ENCODE results near the gene IGF2. TPM values are rescaled to one million over a fixed set of nuclear protein-coding genes. Genes with fewer than 3 reads are reported as not detected.
"Not testable (repeated sequence)": the region's sequence is repeated elsewhere in the genome, so short reads cannot be mapped to it uniquely, and the experiment has no call there.

IGF2 gene
- polyA plus RNA-seq, 1 experiment: 20.3 TPM

- POLR2A ChIA-PET: no interaction called here
- CTCF ChIA-PET: interaction anchor here (0.8 kb wide), 1 partner anchor 9 kb away, joined by 3 read pairs; no protein-coding TSS in a partner anchor
- peaks cover 10% of the 10 kb centered on the region for H3K36me3 ChIP-seq (ENCODE audit: control insufficient read depth, insufficient read depth, low read length)
- no peak overlapping the region for H3K4me3 ChIP-seq (ENCODE audit: low read depth, low read length)
- TF ChIP-seq, protein P1, sequence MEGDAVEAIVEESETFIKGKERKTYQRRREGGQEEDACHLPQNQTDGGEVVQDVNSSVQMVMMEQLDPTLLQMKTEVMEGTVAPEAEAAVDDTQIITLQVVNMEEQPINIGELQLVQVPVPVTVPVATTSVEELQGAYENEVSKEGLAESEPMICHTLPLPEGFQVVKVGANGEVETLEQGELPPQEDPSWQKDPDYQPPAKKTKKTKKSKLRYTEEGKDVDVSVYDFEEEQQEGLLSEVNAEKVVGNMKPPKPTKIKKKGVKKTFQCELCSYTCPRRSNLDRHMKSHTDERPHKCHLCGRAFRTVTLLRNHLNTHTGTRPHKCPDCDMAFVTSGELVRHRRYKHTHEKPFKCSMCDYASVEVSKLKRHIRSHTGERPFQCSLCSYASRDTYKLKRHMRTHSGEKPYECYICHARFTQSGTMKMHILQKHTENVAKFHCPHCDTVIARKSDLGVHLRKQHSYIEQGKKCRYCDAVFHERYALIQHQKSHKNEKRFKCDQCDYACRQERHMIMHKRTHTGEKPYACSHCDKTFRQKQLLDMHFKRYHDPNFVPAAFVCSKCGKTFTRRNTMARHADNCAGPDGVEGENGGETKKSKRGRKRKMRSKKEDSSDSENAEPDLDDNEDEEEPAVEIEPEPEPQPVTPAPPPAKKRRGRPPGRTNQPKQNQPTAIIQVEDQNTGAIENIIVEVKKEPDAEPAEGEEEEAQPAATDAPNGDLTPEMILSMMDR (IDR thresholded peaks at IDR 0.05; ENCODE audit: insufficient read depth, low read depth, low read length): no peak
- no peaks in the 10 kb centered on the region; the same call in 1 of the 2 replicates for H3K27me3 ChIP-seq (ENCODE audit: control insufficient read depth, insufficient read depth, low read length)
- no peak for DNase-seq (ENCODE audit: low read depth)
Measured at GRCh38 chr11:2128511-2129307, 10.5 kb downstream of the IGF2 start.

- TF ChIP-seq, protein P1 (IDR thresholded peaks at IDR 0.05; ENCODE audit: insufficient read depth, low read depth, low read length): no peak
- H3K27me3 ChIP-seq (ENCODE audit: control insufficient read depth, insufficient read depth, low read length): no peaks in the 10 kb centered on the region
- no peak for DNase-seq (ENCODE audit: low read depth)
- H3K36me3 ChIP-seq (ENCODE audit: control insufficient read depth, insufficient read depth, low read length): peaks cover 8% of the 10 kb centered on the region
- no peak overlapping the region for H3K4me3 ChIP-seq (ENCODE audit: low read depth, low read length)
- ChIA-PET POLR2A (no interaction called here), CTCF (no interaction called here)
Measured at GRCh38 chr11:2128130-2128510, 11.1 kb downstream of the IGF2 start.

GRCh38 chr11:2127482-2128129 is 11.6 kb downstream of the IGF2 start:
- ChIA-PET POLR2A (no interaction called here), CTCF (no interaction called here)
- Histone ChIP-seq H3K27me3 (ENCODE audit: control insufficient read depth, insufficient read depth, low read length) (no peaks in the 10 kb centered on the region), H3K4me3 (ENCODE audit: low read depth, low read length) (no peak overlapping the region), H3K36me3 (ENCODE audit: control insufficient read depth, insufficient read depth, low read length) (peaks cover 6% of the 10 kb centered on the region)
- TF ChIP-seq, protein P1 (IDR thresholded peaks at IDR 0.05; ENCODE audit: insufficient read depth, low read depth, low read length): no peak
- DNase-seq (ENCODE audit: low read depth): no peak

DNA sequence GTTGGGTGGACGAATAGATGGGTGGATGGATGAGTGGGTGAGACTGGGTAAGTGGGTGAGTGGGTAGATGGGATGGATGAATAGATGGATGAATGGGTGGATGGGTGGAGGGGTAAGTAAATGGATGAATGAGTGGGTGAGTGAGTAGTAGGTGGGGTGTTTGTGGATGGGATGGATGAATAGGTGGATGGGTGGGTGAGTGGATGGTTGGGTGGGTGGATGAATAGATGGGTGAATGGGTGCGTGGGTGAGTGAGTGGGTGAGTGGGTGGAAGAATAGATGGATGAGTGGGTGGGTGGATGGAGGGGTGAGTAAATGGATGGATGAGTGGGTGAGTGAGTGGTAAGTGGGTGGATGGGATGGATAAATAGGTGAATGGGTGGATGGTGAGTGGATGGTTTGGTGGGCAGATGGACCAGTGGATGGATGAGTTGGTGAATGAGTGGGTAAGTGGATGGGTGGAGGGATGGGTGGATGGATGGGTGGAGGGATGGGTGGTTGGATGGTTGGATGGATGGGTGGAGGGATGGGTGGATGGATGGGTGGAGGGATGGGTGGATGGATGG is 12.6 kb downstream of the IGF2 start:
- Histone ChIP-seq H3K27me3 (ENCODE audit: control insufficient read depth, insufficient read depth, low read length) (no peaks in the 10 kb centered on the region), H3K36me3 (ENCODE audit: control insufficient read depth, insufficient read depth, low read length) (peaks cover 3% of the 10 kb centered on the region), H3K4me3 (ENCODE audit: low read depth, low read length) (no peak overlapping the region)
- POLR2A ChIA-PET: no interaction called here
- TF ChIP-seq, protein P1 (IDR thresholded peaks at IDR 0.05; ENCODE audit: insufficient read depth, low read depth, low read length): no peak
- DNase-seq (ENCODE audit: low read depth): no peak
- CTCF ChIA-PET: no interaction called here

- DNase-seq (ENCODE audit: low read depth); POLR2A ChIA-PET; H3K27me3 ChIP-seq (ENCODE audit: control insufficient read depth, insufficient read depth, low read length); H3K36me3 ChIP-seq (ENCODE audit: control insufficient read depth, insufficient read depth, low read length); H3K4me3 ChIP-seq (ENCODE audit: low read depth, low read length): not testable (repeated sequence)
- CTCF ChIA-PET: interaction anchor here (1.1 to 1.2 kb wide), 2 partner anchors 28 to 87 kb away, joined by 3 to 5 read pairs; no protein-coding TSS in a partner anchor
Measured at GRCh38 chr11:2124736-2125484, 14.3 kb downstream of the IGF2 start.
